Kidney epithelial cell (primary cell): ENCODE results near the gene NOP14. TPM values are rescaled to one million over a fixed set of nuclear protein-coding genes. Genes with fewer than 3 reads are reported as not detected.

ENCODE experiments used
- DNase-seq: peaks from one replicate; pipeline ENCODE4 v3.0.0-alpha.2; 2010; ENCODE audit warnings: low read depth
- H3K27me3 ChIP-seq: 2 replicates; pipeline ENCODE4 v1.6.0; 2011; ENCODE audit warnings: low read length; ENCODE audit not compliant: control insufficient read depth, insufficient read depth
- H3K36me3 ChIP-seq: 2 replicates; pipeline ENCODE4 v1.5.1; 2011; ENCODE audit warnings: low read length; ENCODE audit not compliant: control insufficient read depth, insufficient read depth
- H3K4me3 ChIP-seq: 2 replicates; pipeline ENCODE4 v1.5.1; 2011; ENCODE audit warnings: low read depth, mild to moderate bottlenecking, control low read depth, low read length
- CTCF ChIP-seq: IDR thresholded peaks from 2 replicates; pipeline ENCODE4 v1.5.1; 2011; ENCODE audit warnings: mild to moderate bottlenecking, moderate library complexity, low read length, control low read depth, inconsistent platforms; ENCODE audit not compliant: insufficient read depth, poor library complexity, severe bottlenecking
- total RNA-seq: library from RNA; depleted of rRNA; stranded (reverse); fragments of >200 nt; gene quantifications from 2 replicates; pipeline ENCODE4 v1.2.3, GENCODE V29; 2015

The NOP14 gene
- total RNA-seq, 1 donor from 2014 or later, result 35.2 TPM

- no peak for TF ChIP-seq CTCF
- peaks cover 3% of the 10 kb centered on the region for H3K36me3 ChIP-seq
- no peaks in the 10 kb centered on the region for H3K27me3 ChIP-seq
- H3K4me3 ChIP-seq, result no peak overlapping the region
- DNase-seq, result no peak
These were observed 37.0 kb downstream of the NOP14 start for GRCh38 chr4:2925931-2926860.

GRCh38 chr4:2925496-2925895 lies 37.7 kb downstream of the NOP14 start:
- Histone ChIP-seq H3K36me3 (no peaks in the 10 kb centered on the region), H3K27me3 (no peaks in the 10 kb centered on the region), H3K4me3 (no peak overlapping the region)
- no peak for DNase-seq
- TF ChIP-seq CTCF, result no peak

GRCh38 chr4:2924765-2925301 lies 38.4 kb downstream of the NOP14 start:
- no peak for DNase-seq

GRCh38 chr4:2924286-2924685 lies 38.9 kb downstream of the NOP14 start:
- DNase-seq, result no peak
- Histone ChIP-seq H3K36me3 (no peaks in the 10 kb centered on the region), H3K27me3 (no peaks in the 10 kb centered on the region), H3K4me3 (no peak overlapping the region)
- TF ChIP-seq CTCF, result no peak

More at GRCh38 chr4:2924765-2925301, 38.4 kb downstream of the NOP14 start:
- H3K27me3 ChIP-seq, result no peaks in the 10 kb centered on the region
- no peak overlapping the region for H3K4me3 ChIP-seq
- no peak for TF ChIP-seq CTCF
- no peaks in the 10 kb centered on the region for H3K36me3 ChIP-seq

GRCh38 chr4:2923668-2924173 lies 39.5 kb downstream of the NOP14 start:
- Histone ChIP-seq H3K36me3 (no peaks in the 10 kb centered on the region), H3K27me3 (no peaks in the 10 kb centered on the region), H3K4me3 (no peak overlapping the region)
- no peak for TF ChIP-seq CTCF
- no peak for DNase-seq
